Stimulated activated CD4-positive, alpha-beta T cell treated with anti-CD3 and anti-CD28 coated beads, Interleukin-15, amount 100 ng/mL, for 1 hour (primary cell): ENCODE data around the gene TRAPPC6A.

Source experiments
- DNase-seq, 2 donors: peaks; one replicate each; pipeline ENCODE4 v3.0.0-alpha.2; 2020; ENCODE audit warnings: low read depth in 1 of 2, low spot score in 1 of 2

Gene TRAPPC6A

GRCh38 chr19:45150180-45150579 lies 27.9 kb downstream of the TRAPPC6A start:
- DNase-seq: no peak

GRCh38 chr19:45149129-45149528 lies 28.9 kb downstream of the TRAPPC6A start:
- no peak for DNase-seq

- no peak for DNase-seq
These were observed 30.0 kb downstream of the TRAPPC6A start for GRCh38 chr19:45147835-45148676.

GRCh38 chr19:45146741-45147205 lies 31.3 kb downstream of the TRAPPC6A start:
- no peak for DNase-seq

GRCh38 chr19:45146251-45146650 lies 31.8 kb downstream of the TRAPPC6A start:
- DNase-seq: no peak

GRCh38 chr19:45145270-45146189 lies 32.5 kb downstream of the TRAPPC6A start:
- no peak for DNase-seq

- no peak for DNase-seq
These were observed 33.4 kb downstream of the TRAPPC6A start for GRCh38 chr19:45144431-45145269.

- DNase-seq: no peak
These were observed 35.3 kb downstream of the TRAPPC6A start for GRCh38 chr19:45142726-45143110.

- DNase-seq: no peak
These were observed 35.9 kb downstream of the TRAPPC6A start for GRCh38 chr19:45142016-45142725.

GRCh38 chr19:45141203-45141900 lies 36.7 kb downstream of the TRAPPC6A start:
- DNase-seq: no peak

GRCh38 chr19:45140533-45140932 lies 37.5 kb downstream of the TRAPPC6A start:
- no peak for DNase-seq

GRCh38 chr19:45140144-45140503 lies 37.9 kb downstream of the TRAPPC6A start:
- no peak for DNase-seq

- DNase-seq: no peak
These were observed 38.5 kb downstream of the TRAPPC6A start for GRCh38 chr19:45139286-45140143.

- no peak for DNase-seq
These were observed 39.7 kb downstream of the TRAPPC6A start for GRCh38 chr19:45138303-45138751.

- no peak for DNase-seq
These were observed 40.8 kb downstream of the TRAPPC6A start for GRCh38 chr19:45137179-45137761.

GRCh38 chr19:45136507-45137178 lies 41.4 kb downstream of the TRAPPC6A start:
- no peak for DNase-seq

- no peak for DNase-seq
These were observed 42.7 kb downstream of the TRAPPC6A start for GRCh38 chr19:45135176-45135885.
